Activated CD4-positive, alpha-beta T cell treated with anti-CD3 and anti-CD28 coated beads for 36 hours (primary cell): ENCODE data around the gene TBC1D8. TPM values are rescaled to one million over a fixed set of nuclear protein-coding genes. Genes with fewer than 3 reads are reported as not detected.

Experiments used
- ATAC-seq: fragments of 200-7000 bp; cut with Tn5 transposase; one replicate; pipeline ENCODE4 v1.10.0; 2021; ENCODE audit warnings: mild to moderate bottlenecking, moderate library complexity
- CTCF ChIA-PET: fragments of 350-600 bp; sonication (Branson Sonifier 250); formaldehyde crosslinking; loops from one replicate; lab custom pipeline; 2021; ENCODE audit warnings: antibody characterized with exemption; lab: Charles Lee
- POLR2A ChIA-PET: fragments of 350-600 bp; sonication (Branson Sonifier 250); formaldehyde crosslinking; loops from one replicate; lab custom pipeline; 2021; ENCODE audit warnings: antibody characterized with exemption, inconsistent platforms; lab: Charles Lee
- DNase-seq: peaks from one replicate; pipeline ENCODE4 v3.0.0-alpha.2; 2020
- H3K27ac Mint-ChIP-seq: one replicate; pipeline ENCODE4 v1.8.0; 2021; ENCODE audit warnings: mixed read lengths
- H3K27me3 Mint-ChIP-seq: one replicate; pipeline ENCODE4 v1.8.0; 2021; ENCODE audit warnings: mixed read lengths
- H3K36me3 Mint-ChIP-seq: one replicate; pipeline ENCODE4 v1.8.0; 2021; ENCODE audit warnings: low read depth, mixed read lengths
- H3K4me1 Mint-ChIP-seq: one replicate; pipeline ENCODE4 v1.8.0; 2021; ENCODE audit warnings: mixed read lengths
- H3K4me3 Mint-ChIP-seq: one replicate; pipeline ENCODE4 v1.8.0; 2021; ENCODE audit warnings: mild to moderate bottlenecking, moderate library complexity, mixed read lengths
- H3K9me3 Mint-ChIP-seq: one replicate; pipeline ENCODE4 v1.8.0; 2021; ENCODE audit warnings: low read depth, mixed read lengths
- intact Hi-C, 2 experiments: fragments of 100-400 bp; cut with DNase I in 1 of 2; cut with micrococcal nuclease in 1 of 2; formaldehyde crosslinking; loops; one replicate each; pipeline versions ENCODE4 v1.14.2 to v1.15.1; 2022 to 2024; cut with DNase I, micrococcal nuclease
- total RNA-seq, 2 experiments: library from RNA; stranded (reverse); gene quantifications; one replicate each; pipeline ENCODE4 v1.2.3, GENCODE V29; 2021

TBC1D8 gene
- total RNA-seq, 2 experiments from 2014 or later, result 3.3 to 3.4 TPM

DNA sequence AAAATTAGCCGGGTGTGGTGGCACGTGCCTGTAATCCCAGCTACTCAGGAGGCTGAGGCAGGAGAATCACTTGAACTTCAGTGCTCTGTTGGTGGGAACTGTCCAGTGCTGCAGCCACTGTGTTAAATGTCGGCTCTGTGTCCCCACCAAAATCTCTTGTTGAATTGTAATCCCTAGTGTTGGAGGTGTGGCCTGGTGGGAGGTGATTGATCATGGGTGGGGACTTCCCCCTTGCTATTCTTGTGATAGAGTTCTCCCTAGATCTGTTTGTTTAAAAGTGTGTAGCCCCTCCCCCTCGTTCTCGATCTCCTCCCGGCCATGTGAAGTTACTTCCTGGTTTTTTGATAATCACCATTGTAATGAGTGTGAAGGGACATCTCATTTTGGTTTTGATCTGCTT lies 158.9 kb downstream of the TBC1D8 start:
- intact Hi-C loops, result no loop called here
- CTCF ChIA-PET, result no interaction called here
- DNase-seq (no peak), ATAC-seq (no peak)
- POLR2A ChIA-PET, result interaction anchor here (0.7 kb wide), 1 partner anchor 254 kb away, joined by 6 read pairs; no protein-coding TSS in a partner anchor
- Mint-ChIP-seq H3K27me3 (no peaks in the 10 kb centered on the region), H3K9me3 (no peaks in the 10 kb centered on the region), H3K27ac (no peak overlapping the region), H3K36me3 (no peaks in the 10 kb centered on the region), H3K4me1 (peaks cover 3% of the 10 kb centered on the region), H3K4me3 (no peak overlapping the region)

DNA sequence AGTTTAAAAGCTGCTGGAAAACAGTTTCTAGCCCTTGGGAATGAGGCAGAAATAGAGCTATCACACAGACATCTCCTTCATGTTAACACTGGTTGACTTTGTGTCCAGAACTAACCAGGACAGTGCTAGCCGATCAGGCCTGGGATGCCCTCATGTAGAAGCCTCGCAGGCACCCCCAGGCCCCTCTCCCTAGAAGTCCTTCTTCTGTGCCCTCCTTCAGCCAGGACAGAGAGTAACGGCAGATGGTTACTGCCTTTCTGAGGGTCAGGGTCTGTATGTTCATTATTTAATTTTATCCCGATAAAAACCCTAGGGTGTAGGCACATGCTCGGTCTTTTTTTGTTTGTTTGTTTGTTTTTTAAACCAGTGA lies 159.8 kb downstream of the TBC1D8 start:
- H3K9me3 Mint-ChIP-seq, result no peaks in the 10 kb centered on the region
- no peak overlapping the region for H3K27ac Mint-ChIP-seq
- no peaks in the 10 kb centered on the region for H3K36me3 Mint-ChIP-seq
- CTCF ChIA-PET, result interaction anchor here (0.6 to 1.2 kb wide), 2 partner anchors 9 to 382 kb away, joined by 3 read pairs; no protein-coding TSS in a partner anchor
- no peaks in the 10 kb centered on the region for H3K27me3 Mint-ChIP-seq
- intact Hi-C loops, result no loop called here
- no peak for ATAC-seq
- H3K4me3 Mint-ChIP-seq, result no peak overlapping the region
- DNase-seq, result no peak
- peaks cover 3% of the 10 kb centered on the region for H3K4me1 Mint-ChIP-seq
- POLR2A ChIA-PET, result interaction anchor here (0.7 kb wide), 1 partner anchor 253 kb away, joined by 6 read pairs; no protein-coding TSS in a partner anchor

DNA sequence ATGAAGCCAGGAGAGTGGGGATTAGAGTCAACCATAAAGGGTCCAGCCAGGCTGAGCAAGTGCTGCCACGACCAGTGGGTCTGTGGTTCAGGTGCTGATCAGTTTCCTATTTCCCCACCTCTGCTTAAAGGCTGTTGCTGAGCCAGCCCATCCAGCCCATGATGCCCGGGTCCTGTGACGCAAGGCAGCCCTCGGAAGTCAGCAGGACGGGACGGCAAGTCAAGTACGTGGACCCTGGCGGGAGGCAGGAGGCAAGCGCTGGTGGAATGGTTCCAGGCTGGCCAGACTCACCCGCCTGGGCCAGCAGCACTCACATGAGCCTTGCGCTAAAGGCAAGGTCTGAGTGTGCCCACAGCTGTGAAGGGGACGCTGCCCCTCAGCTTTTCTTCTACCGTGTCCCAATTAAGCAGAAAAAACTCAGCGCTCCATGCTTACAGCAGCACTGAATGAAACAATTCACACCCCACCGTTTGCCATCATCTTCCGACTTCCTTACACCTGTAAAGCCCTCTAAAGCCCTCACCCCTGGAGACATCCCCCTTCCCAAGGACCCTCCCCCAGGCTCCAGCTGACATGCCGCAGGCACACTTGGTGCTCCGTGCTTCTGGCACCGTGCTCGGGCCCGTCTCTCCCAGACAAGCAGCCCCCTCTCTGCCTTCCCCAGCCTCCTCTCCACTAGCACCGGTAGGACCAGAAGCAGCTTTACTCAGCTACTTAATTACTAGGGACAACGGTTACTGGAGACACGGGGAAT lies 160.4 kb downstream of the TBC1D8 start:
- ChIA-PET CTCF (interaction anchor here (0.6 to 1.2 kb wide), 2 partner anchors 9 to 381 kb away, joined by 3 read pairs; no protein-coding TSS in a partner anchor), POLR2A (no interaction called here)
- no peak for DNase-seq
- Mint-ChIP-seq H3K27me3 (no peaks in the 10 kb centered on the region), H3K27ac (no peak overlapping the region), H3K9me3 (no peaks in the 10 kb centered on the region), H3K36me3 (no peaks in the 10 kb centered on the region), H3K4me3 (no peak overlapping the region), H3K4me1 (peaks cover 3% of the 10 kb centered on the region)
- ATAC-seq, result no peak
- intact Hi-C loops, result no loop called here

DNA sequence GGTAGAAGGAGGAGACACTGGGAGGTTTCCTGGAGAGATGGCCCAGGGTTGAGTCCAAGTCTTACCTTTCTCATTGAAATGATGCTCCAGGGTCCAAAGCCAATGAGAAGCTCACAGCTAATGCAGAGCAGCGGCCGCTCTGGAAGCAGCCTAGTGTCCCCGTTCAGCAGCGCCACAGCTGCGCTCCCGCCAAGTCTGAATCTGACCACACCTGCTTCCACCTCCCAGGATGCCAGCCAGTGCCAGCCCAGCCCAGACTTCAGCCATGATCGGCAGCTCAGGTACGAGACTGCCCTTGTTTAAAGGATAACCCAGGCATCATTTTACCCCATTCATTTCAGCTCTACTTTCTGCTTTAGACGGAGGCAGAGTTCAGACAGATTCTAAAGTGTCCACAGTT lies 161.0 kb downstream of the TBC1D8 start:
- Mint-ChIP-seq H3K27ac (no peak overlapping the region), H3K9me3 (no peaks in the 10 kb centered on the region), H3K4me1 (peaks cover 3% of the 10 kb centered on the region), H3K4me3 (no peak overlapping the region), H3K36me3 (no peaks in the 10 kb centered on the region), H3K27me3 (no peaks in the 10 kb centered on the region)
- DNase-seq, result no peak
- intact Hi-C loops, result no loop called here
- POLR2A ChIA-PET, result no interaction called here
- CTCF ChIA-PET, result interaction anchor here (0.6 to 1.2 kb wide), 2 partner anchors 234 to 380 kb away, joined by 3 read pairs; no protein-coding TSS in a partner anchor
- no peak for ATAC-seq

DNA sequence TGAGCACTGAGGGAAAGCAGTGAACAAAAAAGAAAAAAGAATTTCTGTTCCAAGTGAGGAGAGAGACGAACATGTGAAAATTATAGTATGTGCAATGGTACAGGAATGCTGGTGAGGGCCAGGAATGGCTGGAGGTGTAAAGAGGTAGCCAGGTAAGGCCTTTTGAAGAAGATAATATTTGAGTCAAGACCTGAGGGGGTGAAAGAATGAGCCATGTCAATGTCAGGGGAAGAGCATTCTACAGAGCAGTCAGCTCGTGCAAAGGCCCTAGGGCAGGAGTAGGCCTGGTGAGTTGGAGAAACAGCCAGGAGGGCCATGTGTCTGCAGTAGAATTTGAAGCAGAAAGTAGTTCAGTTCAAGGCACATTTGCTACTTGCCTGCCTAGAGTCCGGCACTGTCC lies 161.5 kb downstream of the TBC1D8 start:
- Mint-ChIP-seq H3K36me3 (no peaks in the 10 kb centered on the region), H3K9me3 (no peaks in the 10 kb centered on the region), H3K4me3 (no peak overlapping the region), H3K27me3 (peaks cover 2% of the 10 kb centered on the region), H3K27ac (no peak overlapping the region), H3K4me1 (peaks cover 5% of the 10 kb centered on the region)
- CTCF ChIA-PET, result interaction anchor here (0.6 to 2.2 kb wide), 2 partner anchors 234 to 395 kb away, joined by 3 to 10 read pairs; no protein-coding TSS in a partner anchor
- intact Hi-C loops, result loop anchor here (10.0 kb wide), 2 partner anchors 175 to 565 kb away; no protein-coding TSS in a partner anchor
- POLR2A ChIA-PET, result interaction anchor here (0.6 kb wide), 1 partner anchor 386 kb away, joined by 4 read pairs; no protein-coding TSS in a partner anchor
- DNase-seq, result no peak
- no peak for ATAC-seq

DNA sequence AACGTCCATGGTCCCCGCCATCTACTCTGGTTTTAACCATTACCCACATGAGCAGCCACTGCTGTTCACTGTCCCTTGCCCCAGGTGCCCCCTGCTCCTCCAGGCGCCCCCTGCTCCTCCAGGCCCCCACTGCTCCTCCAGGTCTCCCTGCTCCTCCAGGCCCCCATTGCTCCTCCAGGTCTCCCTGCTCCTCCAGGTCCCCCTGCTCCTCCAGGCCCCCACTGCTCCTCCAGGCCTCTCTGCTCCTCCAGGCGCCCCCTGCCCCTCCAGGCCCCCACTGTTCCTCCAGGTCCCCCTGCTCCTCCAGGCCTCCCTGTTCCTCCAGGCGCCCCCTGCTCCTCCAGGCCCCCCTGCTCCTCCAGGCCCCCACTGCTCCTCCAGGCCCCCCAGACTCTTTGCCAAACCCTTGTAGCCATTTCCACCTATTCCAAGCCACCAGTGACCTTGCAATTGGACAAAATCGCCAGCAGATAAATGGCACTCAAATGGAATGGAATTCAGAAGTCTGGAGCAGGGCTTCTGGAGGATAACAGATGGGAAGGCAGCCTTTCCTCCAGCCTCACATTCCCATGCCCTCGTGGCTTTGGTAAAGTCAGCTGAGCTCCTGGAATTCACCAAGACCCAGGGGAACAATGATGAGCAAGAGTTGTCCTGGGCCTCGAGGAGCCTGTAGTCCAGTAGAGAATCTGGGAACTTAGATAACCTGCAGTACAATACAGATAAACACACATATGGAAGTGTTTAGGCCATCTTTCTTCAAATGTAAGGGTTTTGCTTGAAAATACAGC lies 162.4 kb downstream of the TBC1D8 start:
- CTCF ChIA-PET, result interaction anchor here (0.6 to 4.4 kb wide), 5 partner anchors 59 to 394 kb away, joined by 3 to 30 read pairs (median 10); no protein-coding TSS in a partner anchor
- H3K36me3 Mint-ChIP-seq, result no peaks in the 10 kb centered on the region
- H3K27ac Mint-ChIP-seq, result no peak overlapping the region
- POLR2A ChIA-PET, result interaction anchor here (0.6 kb wide), 1 partner anchor 385 kb away, joined by 4 read pairs; no protein-coding TSS in a partner anchor
- DNase-seq (no peak), ATAC-seq (no peak)
- H3K9me3 Mint-ChIP-seq, result no peaks in the 10 kb centered on the region
- H3K4me1 Mint-ChIP-seq, result peaks cover 5% of the 10 kb centered on the region
- H3K27me3 Mint-ChIP-seq, result peaks cover 2% of the 10 kb centered on the region
- H3K4me3 Mint-ChIP-seq, result no peak overlapping the region
- intact Hi-C loops, result loop anchor here (10.0 kb wide), 2 partner anchors 174 to 564 kb away; no protein-coding TSS in a partner anchor

DNA sequence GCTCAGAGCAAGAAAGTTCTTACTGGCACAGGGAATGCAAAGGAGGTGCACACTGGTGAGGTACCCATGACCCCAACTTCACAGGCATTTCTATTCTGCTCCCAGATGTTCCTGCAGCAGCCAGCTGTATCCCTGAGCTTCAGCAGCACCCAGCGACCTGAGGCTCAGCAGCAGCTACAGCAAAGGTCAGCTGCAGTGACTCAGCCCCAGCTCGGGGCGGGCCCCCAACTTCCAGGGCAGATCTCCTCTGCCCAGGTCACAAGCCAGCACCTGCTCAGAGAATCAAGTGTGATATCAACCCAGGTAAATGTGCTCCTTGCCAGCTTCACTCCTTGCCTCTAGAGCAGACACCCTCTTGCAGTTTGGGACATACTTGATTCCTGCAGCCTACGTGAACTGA lies 163.2 kb downstream of the TBC1D8 start:
- Mint-ChIP-seq H3K4me3 (no peak overlapping the region), H3K36me3 (no peaks in the 10 kb centered on the region), H3K9me3 (no peaks in the 10 kb centered on the region), H3K4me1 (peaks cover 5% of the 10 kb centered on the region), H3K27me3 (peaks cover 2% of the 10 kb centered on the region), H3K27ac (no peak overlapping the region)
- intact Hi-C loops, result loop anchor here (10.0 kb wide), 2 partner anchors 173 to 563 kb away; no protein-coding TSS in a partner anchor
- DNase-seq (no peak), ATAC-seq (no peak)
- ChIA-PET POLR2A (interaction anchor here (1.2 kb wide), 1 partner anchor 9 kb away, joined by 3 read pairs; no protein-coding TSS in a partner anchor), CTCF (interaction anchor here (0.6 to 4.4 kb wide), 5 partner anchors 256 to 393 kb away, joined by 3 to 30 read pairs (median 10); no protein-coding TSS in a partner anchor)

DNA sequence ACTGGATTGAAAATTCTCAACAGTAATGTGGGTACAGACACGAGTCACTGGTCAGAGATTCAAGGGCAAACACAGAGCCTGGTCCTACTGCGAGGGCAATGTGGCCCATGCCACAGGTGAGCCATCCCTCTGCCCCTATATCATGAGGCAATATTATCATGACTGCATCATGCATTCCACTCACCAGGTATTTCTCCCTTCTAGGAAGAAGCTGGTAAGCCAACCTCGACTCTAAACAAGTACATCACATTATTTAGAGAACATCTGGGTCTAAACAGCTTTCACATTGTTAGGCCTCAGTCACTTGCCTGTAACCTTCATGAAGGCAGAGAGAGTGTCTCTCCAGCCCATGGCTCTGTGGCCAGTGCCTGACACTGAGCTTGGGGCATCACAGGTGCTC lies 163.6 kb downstream of the TBC1D8 start:
- Mint-ChIP-seq H3K9me3 (no peaks in the 10 kb centered on the region), H3K27ac (no peak overlapping the region), H3K27me3 (peaks cover 2% of the 10 kb centered on the region), H3K4me3 (no peak overlapping the region), H3K4me1 (peaks cover 4% of the 10 kb centered on the region), H3K36me3 (no peaks in the 10 kb centered on the region)
- no peak for DNase-seq
- ChIA-PET CTCF (interaction anchor here (0.6 to 4.4 kb wide), 5 partner anchors 256 to 393 kb away, joined by 3 to 30 read pairs (median 10); no protein-coding TSS in a partner anchor), POLR2A (interaction anchor here (1.2 kb wide), 1 partner anchor 9 kb away, joined by 3 read pairs; no protein-coding TSS in a partner anchor)
- ATAC-seq, result no peak
- intact Hi-C loops, result loop anchor here (10.0 kb wide), 2 partner anchors 173 to 563 kb away; no protein-coding TSS in a partner anchor

DNA sequence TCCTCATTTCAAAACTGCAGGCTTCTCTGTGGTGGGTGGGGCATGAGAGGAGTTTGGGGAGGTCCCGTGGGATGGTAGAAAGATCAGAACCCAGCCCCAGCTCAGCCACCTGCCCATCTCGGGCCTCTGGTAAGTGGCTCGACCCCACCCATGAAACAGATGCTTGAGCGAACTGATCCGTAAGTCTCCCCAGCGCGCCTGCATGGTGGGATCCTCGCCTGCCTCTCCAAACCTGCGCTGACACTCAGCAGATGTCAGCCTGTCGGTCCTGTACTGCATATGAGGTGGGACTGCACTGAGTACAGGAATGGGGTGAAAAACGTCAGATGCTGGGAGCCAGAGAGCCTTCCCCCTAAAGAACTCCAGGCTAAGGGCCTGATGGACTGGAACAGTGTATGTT lies 165.0 kb downstream of the TBC1D8 start:
- H3K9me3 Mint-ChIP-seq, result no peaks in the 10 kb centered on the region
- H3K27me3 Mint-ChIP-seq, result peaks cover 2% of the 10 kb centered on the region
- peaks cover 2% of the 10 kb centered on the region for H3K4me1 Mint-ChIP-seq
- H3K4me3 Mint-ChIP-seq, result no peak overlapping the region
- H3K36me3 Mint-ChIP-seq, result no peaks in the 10 kb centered on the region
- intact Hi-C loops, result loop anchor here (10.0 kb wide), 2 partner anchors 171 to 561 kb away; no protein-coding TSS in a partner anchor
- no peak overlapping the region for H3K27ac Mint-ChIP-seq
- ATAC-seq, result no peak
- ChIA-PET CTCF (interaction anchor here (0.6 to 4.4 kb wide), 9 partner anchors 66 to 633 kb away, joined by 3 to 30 read pairs (median 5); no protein-coding TSS in a partner anchor), POLR2A (no interaction called here)
- no peak for DNase-seq

DNA sequence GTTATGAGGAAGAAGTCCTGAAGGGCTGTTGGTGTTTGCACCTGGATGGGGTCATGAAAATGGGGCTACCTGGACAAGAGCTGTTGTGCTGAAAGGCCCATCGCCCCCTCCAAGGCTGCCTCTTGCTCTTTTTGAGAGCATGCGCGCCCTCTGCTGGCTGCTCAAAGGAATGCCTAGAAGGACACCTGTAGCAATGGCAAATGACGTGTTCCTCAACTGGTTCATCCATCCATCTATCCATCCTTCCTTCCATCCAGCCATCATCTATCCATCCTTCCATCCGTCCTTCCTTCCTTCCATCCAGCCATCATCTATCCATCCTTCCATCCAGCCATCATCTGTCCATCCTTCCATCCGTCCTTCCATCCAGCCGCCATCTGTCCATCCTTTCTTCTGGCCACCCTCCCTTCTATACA lies 166.3 kb downstream of the TBC1D8 start:
- Mint-ChIP-seq H3K36me3 (no peaks in the 10 kb centered on the region), H3K4me3 (no peak overlapping the region), H3K27ac (no peak overlapping the region), H3K4me1 (peaks cover 2% of the 10 kb centered on the region), H3K9me3 (no peaks in the 10 kb centered on the region), H3K27me3 (peaks cover 2% of the 10 kb centered on the region)
- CTCF ChIA-PET, result interaction anchor here (0.5 to 4.4 kb wide), 6 partner anchors 64 to 380 kb away, joined by 3 to 30 read pairs (median 9); no protein-coding TSS in a partner anchor
- POLR2A ChIA-PET, result no interaction called here
- intact Hi-C loops, result loop anchor here (1.0 to 10.0 kb wide), 7 partner anchors 170 to 722 kb away; no protein-coding TSS in a partner anchor
- DNase-seq (peak; percentile 89), ATAC-seq (peak; percentile 85)
